ENCODE data around the gene CCDC195. TPM values are rescaled to one million over a fixed set of nuclear protein-coding genes. Genes with fewer than 3 reads are reported as not detected.

The CCDC195 gene
- total and polyA plus RNA-seq, 5 donors from 2014 or later, result not detected

DNA sequence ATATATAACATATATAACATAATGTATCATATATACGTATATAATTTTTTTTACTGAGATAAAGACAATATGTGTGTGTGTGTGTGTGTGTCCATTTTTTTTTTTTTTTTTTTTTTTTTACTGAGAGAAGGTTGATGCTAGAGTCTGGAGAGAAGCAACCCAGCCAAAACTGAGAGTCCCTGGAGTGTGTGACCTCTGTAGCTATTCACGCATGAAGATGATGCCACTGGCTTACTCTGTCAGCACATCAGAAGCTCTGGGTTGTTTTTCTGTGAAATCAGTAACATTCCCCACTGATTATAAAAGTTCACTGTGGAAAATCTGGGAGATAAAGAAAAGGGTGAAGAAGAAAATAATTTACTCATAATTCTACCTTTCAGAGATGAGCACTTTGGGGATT, 27.2 kb downstream of the CCDC195 start:
- Histone ChIP-seq H3K4me1 (ENCODE audit: control insufficient read depth, insufficient read depth, low read length, poor library complexity, severe bottlenecking) (no peaks in the 10 kb centered on the region), H3K4me3 (ENCODE audit: low read depth, low read length) (no peak overlapping the region), H3K36me3 (ENCODE audit: control insufficient read depth, insufficient read depth, low read length) (no peaks in the 10 kb centered on the region), H3K27ac (ENCODE audit: insufficient read depth, low read length, poor library complexity, severe bottlenecking) (no peak overlapping the region), H3K9me3 (ENCODE audit: control insufficient read depth in 2 of 2, low read length in 2 of 2) (no peaks in the 10 kb centered on the region), H3K27me3 (ENCODE audit: control insufficient read depth, insufficient read depth, low read length) (peaks cover 2% of the 10 kb centered on the region)
- no peak overlapping the region for H3K27ac Mint-ChIP-seq
- H3K9me3 Mint-ChIP-seq, result peaks cover 0 to 1% (median 0%) of the 10 kb centered on the region in 7 donors
- H3K36me3 Mint-ChIP-seq, result no peaks in the 10 kb centered on the region
- H3K4me1 Mint-ChIP-seq, result no peaks in the 10 kb centered on the region
- no peak for DNase-seq
- ATAC-seq (ENCODE audit: low read depth in 2 of 2), result no peak
- no peak overlapping the region for H3K4me3 Mint-ChIP-seq
- H3K27me3 Mint-ChIP-seq, result peaks cover 28% of the 10 kb centered on the region

DNA sequence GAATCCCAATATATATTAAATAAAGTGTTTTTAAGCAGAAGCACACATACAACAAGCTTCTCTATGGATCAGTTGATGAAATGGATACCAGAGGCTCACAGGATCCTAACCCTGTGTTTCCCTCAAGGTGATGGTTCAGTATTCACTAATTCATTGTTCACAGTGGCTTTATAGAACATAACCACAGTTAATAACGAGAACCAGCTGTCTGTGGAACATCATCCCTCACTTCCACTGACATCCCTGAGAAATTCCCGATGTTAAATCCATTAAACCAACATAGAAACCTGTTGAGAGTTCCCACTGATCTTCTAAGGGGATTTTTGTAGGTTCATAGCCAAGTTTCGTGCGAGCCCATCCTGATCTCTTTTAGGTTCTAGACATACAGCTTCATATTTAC, 29.0 kb downstream of the CCDC195 start:
- no peaks in the 10 kb centered on the region for H3K4me1 Mint-ChIP-seq

DNA sequence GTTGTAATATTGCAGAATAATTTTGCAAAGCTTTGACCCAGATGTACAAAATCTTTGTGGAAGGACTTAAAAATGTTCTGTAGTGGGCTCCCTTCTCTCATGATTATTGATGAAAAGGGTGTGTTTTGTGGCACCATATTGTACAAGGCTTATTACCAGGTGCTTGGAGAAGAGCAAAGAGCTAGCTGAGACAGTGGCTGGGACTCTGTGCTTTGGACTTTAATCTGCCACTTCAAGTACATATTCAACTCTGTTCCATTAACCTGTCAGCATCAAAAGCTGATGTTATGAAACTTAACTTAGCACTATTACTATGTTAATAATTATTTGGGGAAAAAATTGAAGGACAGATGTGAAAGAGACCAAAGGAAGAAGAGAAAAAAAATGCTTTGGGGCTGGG, 31.0 kb downstream of the CCDC195 start:
- peaks cover 0 to 2% (median 0%) of the 10 kb centered on the region in 7 donors for H3K9me3 Mint-ChIP-seq
- peaks cover 38% of the 10 kb centered on the region for H3K27me3 Mint-ChIP-seq
- ATAC-seq (ENCODE audit: low read depth in 2 of 2), result no peak
- Histone ChIP-seq H3K27me3 (ENCODE audit: control insufficient read depth, insufficient read depth, low read length) (no peaks in the 10 kb centered on the region), H3K27ac (ENCODE audit: insufficient read depth, low read length, poor library complexity, severe bottlenecking) (no peak overlapping the region), H3K9me3 (ENCODE audit: control insufficient read depth in 2 of 2, low read length in 2 of 2) (no peaks in the 10 kb centered on the region), H3K4me1 (ENCODE audit: control insufficient read depth, insufficient read depth, low read length, poor library complexity, severe bottlenecking) (no peaks in the 10 kb centered on the region), H3K36me3 (ENCODE audit: control insufficient read depth, insufficient read depth, low read length) (no peaks in the 10 kb centered on the region), H3K4me3 (ENCODE audit: low read depth, low read length) (no peak overlapping the region)
- H3K4me3 Mint-ChIP-seq, result no peak overlapping the region
- H3K4me1 Mint-ChIP-seq, result no peaks in the 10 kb centered on the region
- no peak for DNase-seq
- H3K27ac Mint-ChIP-seq, result no peak overlapping the region
- no peaks in the 10 kb centered on the region for H3K36me3 Mint-ChIP-seq

More for the DNA sequence above, 29.0 kb downstream of the CCDC195 start:
- Histone ChIP-seq H3K36me3 (ENCODE audit: control insufficient read depth, insufficient read depth, low read length) (no peaks in the 10 kb centered on the region), H3K27me3 (ENCODE audit: control insufficient read depth, insufficient read depth, low read length) (peaks cover 2% of the 10 kb centered on the region), H3K9me3 (ENCODE audit: control insufficient read depth in 2 of 2, low read length in 2 of 2) (no peaks in the 10 kb centered on the region), H3K27ac (ENCODE audit: insufficient read depth, low read length, poor library complexity, severe bottlenecking) (no peak overlapping the region), H3K4me1 (ENCODE audit: control insufficient read depth, insufficient read depth, low read length, poor library complexity, severe bottlenecking) (no peaks in the 10 kb centered on the region), H3K4me3 (ENCODE audit: low read depth, low read length) (no peak overlapping the region)
- Mint-ChIP-seq H3K27ac (no peak overlapping the region), H3K27me3 (peaks cover 30% of the 10 kb centered on the region), H3K36me3 (no peaks in the 10 kb centered on the region), H3K9me3 (peaks cover 0 to 2% (median 0%) of the 10 kb centered on the region in 7 donors), H3K4me3 (no peak overlapping the region)
- DNase-seq (no peak), ATAC-seq (ENCODE audit: low read depth in 2 of 2) (no peak)

DNA sequence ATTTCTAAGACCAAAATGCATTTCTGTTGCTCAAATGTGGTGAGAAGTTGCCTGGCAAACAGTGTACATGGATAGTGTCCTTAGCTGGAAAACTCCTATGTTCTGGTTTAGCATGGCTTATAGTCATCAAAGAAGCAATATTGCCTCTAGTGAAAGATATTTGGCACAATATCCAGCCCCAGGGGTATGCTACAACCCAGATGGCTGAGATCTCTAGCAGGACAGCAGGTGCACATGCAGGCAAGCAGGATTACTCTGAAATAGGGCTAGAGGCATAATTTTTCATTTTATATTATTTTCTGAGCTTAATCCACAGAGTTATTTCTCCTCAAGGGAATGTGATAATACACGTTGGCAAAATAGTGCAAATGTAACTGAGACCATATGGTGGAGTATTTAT, 34.0 kb downstream of the CCDC195 start:
- Mint-ChIP-seq H3K36me3 (no peaks in the 10 kb centered on the region), H3K9me3 (peaks cover 0 to 2% (median 0%) of the 10 kb centered on the region in 7 donors), H3K27me3 (peaks cover 27% of the 10 kb centered on the region), H3K27ac (no peak overlapping the region), H3K4me3 (no peak overlapping the region), H3K4me1 (no peaks in the 10 kb centered on the region)
- H3K27ac ChIP-seq (ENCODE audit: insufficient read depth, low read length, poor library complexity, severe bottlenecking), result no peak overlapping the region
- no peak overlapping the region for H3K4me3 ChIP-seq (ENCODE audit: low read depth, low read length)
- ATAC-seq (ENCODE audit: low read depth in 2 of 2) (no peak), DNase-seq (no peak)
- no peaks in the 10 kb centered on the region for H3K4me1 ChIP-seq (ENCODE audit: control insufficient read depth, insufficient read depth, low read length, poor library complexity, severe bottlenecking)
- H3K36me3 ChIP-seq (ENCODE audit: control insufficient read depth, insufficient read depth, low read length), result no peaks in the 10 kb centered on the region
- H3K27me3 ChIP-seq (ENCODE audit: control insufficient read depth, insufficient read depth, low read length), result no peaks in the 10 kb centered on the region
- no peaks in the 10 kb centered on the region for H3K9me3 ChIP-seq (ENCODE audit: control insufficient read depth in 2 of 2, low read length in 2 of 2)

DNA sequence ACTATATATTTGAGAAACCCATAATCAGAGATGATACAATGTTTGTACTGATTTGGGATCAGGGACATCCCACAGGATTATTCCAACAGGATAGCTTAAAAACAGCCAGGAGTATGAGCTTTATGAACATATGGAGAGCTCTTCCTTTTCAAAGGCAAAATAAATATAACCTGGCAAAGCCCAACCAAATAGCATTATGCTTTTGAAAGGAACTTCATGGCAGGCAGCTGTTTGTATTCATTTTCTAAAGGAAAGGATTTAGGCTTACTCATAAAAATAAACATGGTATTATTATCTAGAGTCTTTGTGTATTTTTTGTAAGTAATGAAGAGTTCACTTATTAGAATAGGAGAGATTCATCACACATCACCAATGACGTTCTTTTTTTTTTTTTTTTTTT, 44.4 kb downstream of the CCDC195 start:
- no peak for ATAC-seq (ENCODE audit: low read depth in 2 of 2)
- Mint-ChIP-seq H3K4me3 (no peak overlapping the region), H3K27ac (no peak overlapping the region), H3K36me3 (no peaks in the 10 kb centered on the region), H3K4me1 (peaks cover 0 to 4% (median 0%) of the 10 kb centered on the region in 4 donors), H3K27me3 (peaks cover 19% of the 10 kb centered on the region), H3K9me3 (peaks cover 0 to 4% (median 0%) of the 10 kb centered on the region in 7 donors)
- Histone ChIP-seq H3K9me3 (ENCODE audit: control insufficient read depth in 2 of 2, low read length in 2 of 2) (no peaks in the 10 kb centered on the region), H3K27me3 (ENCODE audit: control insufficient read depth, insufficient read depth, low read length) (no peaks in the 10 kb centered on the region), H3K4me3 (ENCODE audit: low read depth, low read length) (no peak overlapping the region), H3K4me1 (ENCODE audit: control insufficient read depth, insufficient read depth, low read length, poor library complexity, severe bottlenecking) (no peaks in the 10 kb centered on the region), H3K36me3 (ENCODE audit: control insufficient read depth, insufficient read depth, low read length) (no peaks in the 10 kb centered on the region), H3K27ac (ENCODE audit: insufficient read depth, low read length, poor library complexity, severe bottlenecking) (no peak overlapping the region)
- DNase-seq, result no peak

DNA sequence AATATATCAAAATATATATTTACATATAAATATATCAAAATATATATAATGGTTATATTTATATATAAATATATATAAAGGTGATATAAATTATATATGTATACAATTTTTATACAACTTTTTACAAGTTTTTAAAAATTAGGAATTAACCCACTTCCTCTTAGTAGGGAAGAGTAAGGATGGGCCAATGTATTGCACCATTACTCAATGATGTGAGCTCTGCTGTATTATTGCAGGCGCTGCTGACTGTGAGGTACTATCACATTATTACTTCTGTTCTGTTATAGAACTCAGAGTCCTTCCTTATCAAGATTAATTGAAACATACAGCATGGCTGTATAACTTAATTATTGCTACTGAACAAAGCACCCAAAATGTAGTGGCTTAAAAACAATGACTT, 46.0 kb downstream of the CCDC195 start:
- no peak overlapping the region for H3K4me3 ChIP-seq (ENCODE audit: low read depth, low read length)
- no peak for DNase-seq
- Mint-ChIP-seq H3K27ac (no peak overlapping the region), H3K27me3 (peaks cover 17% of the 10 kb centered on the region), H3K4me3 (no peak overlapping the region), H3K4me1 (peaks cover 0 to 4% (median 0%) of the 10 kb centered on the region in 4 donors), H3K9me3 (peaks cover 0 to 4% (median 0%) of the 10 kb centered on the region in 7 donors), H3K36me3 (no peaks in the 10 kb centered on the region)
- no peak overlapping the region for H3K27ac ChIP-seq (ENCODE audit: insufficient read depth, low read length, poor library complexity, severe bottlenecking)
- no peaks in the 10 kb centered on the region for H3K36me3 ChIP-seq (ENCODE audit: control insufficient read depth, insufficient read depth, low read length)
- H3K27me3 ChIP-seq (ENCODE audit: control insufficient read depth, insufficient read depth, low read length), result no peaks in the 10 kb centered on the region
- H3K4me1 ChIP-seq (ENCODE audit: control insufficient read depth, insufficient read depth, low read length, poor library complexity, severe bottlenecking), result no peaks in the 10 kb centered on the region
- ATAC-seq (ENCODE audit: low read depth in 2 of 2), result no peak
- H3K9me3 ChIP-seq (ENCODE audit: control insufficient read depth in 2 of 2, low read length in 2 of 2), result no peaks in the 10 kb centered on the region

DNA sequence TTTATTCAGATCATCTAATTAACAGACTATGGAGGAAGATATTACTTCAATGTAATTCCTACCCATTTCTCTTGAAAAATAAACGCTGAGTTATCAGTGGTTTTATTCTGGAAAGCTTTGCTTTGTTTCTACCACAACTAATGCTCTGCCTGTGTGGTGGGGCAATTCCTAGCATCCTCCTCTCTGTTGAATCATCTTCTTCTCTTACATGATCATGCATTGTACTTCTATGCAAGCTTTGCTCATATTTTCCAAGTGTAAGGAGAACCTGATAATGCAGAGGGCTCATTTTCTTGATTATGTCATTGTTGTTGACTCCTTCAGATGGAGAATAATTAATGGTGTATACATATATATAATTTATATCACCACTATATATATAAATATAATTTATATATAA, 46.7 kb downstream of the CCDC195 start:
- no peaks in the 10 kb centered on the region for H3K36me3 ChIP-seq (ENCODE audit: control insufficient read depth, insufficient read depth, low read length)
- no peaks in the 10 kb centered on the region for H3K4me1 ChIP-seq (ENCODE audit: control insufficient read depth, insufficient read depth, low read length, poor library complexity, severe bottlenecking)
- DNase-seq (no peak), ATAC-seq (ENCODE audit: low read depth in 2 of 2) (no peak)
- Mint-ChIP-seq H3K9me3 (peaks cover 0 to 4% (median 0%) of the 10 kb centered on the region in 7 donors), H3K4me1 (peaks cover 0 to 4% (median 0%) of the 10 kb centered on the region in 4 donors), H3K36me3 (no peaks in the 10 kb centered on the region), H3K27me3 (peaks cover 12% of the 10 kb centered on the region), H3K4me3 (no peak overlapping the region), H3K27ac (no peak overlapping the region)
- H3K27ac ChIP-seq (ENCODE audit: insufficient read depth, low read length, poor library complexity, severe bottlenecking), result no peak overlapping the region
- no peak overlapping the region for H3K4me3 ChIP-seq (ENCODE audit: low read depth, low read length)
- no peaks in the 10 kb centered on the region for H3K27me3 ChIP-seq (ENCODE audit: control insufficient read depth, insufficient read depth, low read length)
- peaks cover 0 to 1% of the 10 kb centered on the region in 2 experiments for H3K9me3 ChIP-seq (ENCODE audit: control insufficient read depth in 2 of 2, low read length in 2 of 2)

DNA sequence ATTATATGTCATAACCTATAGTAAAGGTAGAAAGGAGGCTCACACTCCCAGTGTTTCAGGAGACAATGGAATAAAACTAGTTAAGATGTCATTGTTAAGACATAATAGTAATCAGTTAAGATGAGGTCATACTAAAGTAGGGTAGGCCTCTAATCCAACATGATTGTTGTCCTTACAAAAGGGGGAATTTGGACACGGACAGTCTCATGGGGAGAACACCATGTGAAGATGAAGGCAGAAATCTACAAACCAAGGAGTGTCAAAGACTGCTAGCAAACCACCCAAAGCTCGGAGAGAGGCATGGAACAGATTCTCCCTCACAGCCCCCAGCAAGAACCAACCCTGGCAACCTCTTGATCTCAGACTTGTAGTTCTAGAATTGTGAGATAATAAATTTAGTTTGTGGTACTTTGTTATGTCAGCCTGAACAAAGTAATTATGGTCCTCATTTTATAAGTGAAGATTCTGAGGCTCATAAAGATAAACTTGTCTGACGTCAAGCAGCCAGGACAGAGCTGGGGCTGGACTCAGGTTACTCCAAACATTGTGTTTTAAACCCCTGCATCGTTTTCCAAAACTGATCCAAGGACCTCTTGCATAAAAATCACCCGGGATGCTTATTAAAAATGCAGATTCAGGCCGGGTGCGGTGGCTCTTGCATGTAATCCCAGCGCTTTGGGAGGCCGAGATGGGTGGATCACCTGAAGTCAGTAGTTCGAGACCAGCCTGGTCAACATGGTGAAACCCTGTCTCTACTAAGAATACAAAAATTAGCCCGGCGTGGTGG, 47.8 kb downstream of the CCDC195 start:
- Histone ChIP-seq H3K27me3 (ENCODE audit: control insufficient read depth, insufficient read depth, low read length) (no peaks in the 10 kb centered on the region), H3K4me3 (ENCODE audit: low read depth, low read length) (no peak overlapping the region), H3K36me3 (ENCODE audit: control insufficient read depth, insufficient read depth, low read length) (no peaks in the 10 kb centered on the region), H3K9me3 (ENCODE audit: control insufficient read depth in 2 of 2, low read length in 2 of 2) (peaks cover 0 to 3% of the 10 kb centered on the region in 2 experiments), H3K27ac (ENCODE audit: insufficient read depth, low read length, poor library complexity, severe bottlenecking) (no peak overlapping the region), H3K4me1 (ENCODE audit: control insufficient read depth, insufficient read depth, low read length, poor library complexity, severe bottlenecking) (no peaks in the 10 kb centered on the region)
- Mint-ChIP-seq H3K9me3 (peaks cover 0 to 6% (median 2%) of the 10 kb centered on the region in 7 donors), H3K4me3 (no peak overlapping the region), H3K27ac (no peak overlapping the region), H3K36me3 (no peaks in the 10 kb centered on the region), H3K27me3 (peaks cover 10% of the 10 kb centered on the region), H3K4me1 (peaks cover 0 to 2% (median 0%) of the 10 kb centered on the region in 4 donors)
- no peak for ATAC-seq (ENCODE audit: low read depth in 2 of 2)
- DNase-seq, result no peak
